Measurements from ENCODE around the gene HMGCS2.
"Not testable (repeated sequence)": the region's sequence is repeated elsewhere in the genome, so short reads cannot be mapped to it uniquely, and the experiment has no call there.

GRCh38 chr1:119786473-119787050, 17.9 kb upstream of the HMGCS2 start:
- not testable (repeated sequence) for TF ChIP-seq ZNF660 (tag by site-specific recombination; IDR thresholded peaks at IDR 0.05); KLF1 (tag by site-specific recombination; IDR thresholded peaks at IDR 0.05); YY1 (tag by site-specific recombination; IDR thresholded peaks at IDR 0.05); ZNF398 (tag by site-specific recombination; IDR thresholded peaks at IDR 0.05); ZNF138 (tag by site-specific recombination; IDR thresholded peaks at IDR 0.05; ENCODE audit: borderline replicate concordance); CTCF (tag by site-specific recombination; IDR thresholded peaks at IDR 0.05); ZBTB21 (tag by site-specific recombination; IDR thresholded peaks at IDR 0.05); HOXA7 (CRISPR knock-in tag; IDR thresholded peaks at IDR 0.05; ENCODE audit: borderline replicate concordance); ZNF549 (tag by site-specific recombination; IDR thresholded peaks at IDR 0.05); REST (tag by site-specific recombination; IDR thresholded peaks at IDR 0.05); ZBTB49 (tag by site-specific recombination; IDR thresholded peaks at IDR 0.05; ENCODE audit: low read depth); ZNF10 (tag by site-specific recombination; IDR thresholded peaks at IDR 0.05)
